GM19328 (cell line): Measurements from ENCODE around the gene XKR7.
"Not testable (repeated sequence)": the region's sequence is repeated elsewhere in the genome, so short reads cannot be mapped to it uniquely, and the experiment has no call there.

Source experiments
- ATAC-seq: cut with Tn5 transposase; IDR thresholded peaks from one replicate; pipeline ENCODE4 v1.9.1; 2021; ENCODE audit warnings: mild to moderate bottlenecking, moderate library complexity; ENCODE audit not compliant: unreplicated experiment

The XKR7 gene

DNA sequence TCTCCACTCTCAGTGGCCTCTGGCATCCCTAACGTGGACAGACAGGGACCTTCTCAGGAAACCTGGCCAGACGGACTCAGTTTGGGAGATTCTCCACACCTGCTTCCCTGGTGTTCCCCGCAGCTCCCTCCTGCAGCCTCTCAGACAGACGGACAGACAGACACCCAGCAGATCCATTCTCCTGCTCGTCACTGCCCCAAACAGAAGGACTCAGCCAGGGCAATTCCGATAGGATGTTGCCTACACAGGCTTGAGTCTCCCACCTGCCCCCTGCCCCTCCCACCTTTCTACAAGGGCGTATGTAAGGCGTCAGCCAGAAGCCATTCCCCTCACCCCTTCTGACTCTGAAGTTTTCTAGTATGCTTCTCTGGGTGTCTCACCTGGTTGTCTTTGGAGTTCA, 42.7 kb downstream of the XKR7 start:
- no peak for ATAC-seq

- no peak for ATAC-seq
These were observed 44.3 kb downstream of the XKR7 start for GRCh38 chr20:32012159-32012688.

- no peak for ATAC-seq
These were observed 45.4 kb downstream of the XKR7 start for GRCh38 chr20:32013326-32013725.

DNA sequence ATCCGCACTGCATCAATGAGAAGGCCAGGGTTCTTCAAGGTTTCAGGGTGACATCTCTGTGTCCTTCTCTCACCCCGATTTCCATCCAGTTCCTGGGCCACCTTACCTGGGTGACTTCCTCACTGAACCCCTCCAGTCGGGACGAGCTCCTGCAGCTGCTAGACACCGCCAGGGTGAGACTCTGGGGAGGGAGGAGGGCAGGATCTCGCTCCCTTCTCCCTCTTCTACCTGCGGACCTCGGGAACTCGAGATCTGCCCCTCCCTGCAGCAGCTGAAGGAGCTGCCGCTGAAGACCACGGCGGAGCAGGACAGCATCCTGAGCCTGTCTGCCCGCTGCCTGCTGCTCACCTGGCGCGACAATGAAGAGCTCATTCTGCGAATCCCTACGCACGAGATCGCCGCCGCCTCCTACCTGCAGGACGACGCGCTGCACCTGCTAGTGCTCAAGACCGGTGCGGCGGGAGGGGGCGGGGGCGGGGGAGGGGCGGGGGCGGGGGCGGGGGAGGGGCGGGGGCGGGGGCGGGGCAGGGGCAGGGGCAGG, 49.8 kb downstream of the XKR7 start:
- ATAC-seq = no peak

DNA sequence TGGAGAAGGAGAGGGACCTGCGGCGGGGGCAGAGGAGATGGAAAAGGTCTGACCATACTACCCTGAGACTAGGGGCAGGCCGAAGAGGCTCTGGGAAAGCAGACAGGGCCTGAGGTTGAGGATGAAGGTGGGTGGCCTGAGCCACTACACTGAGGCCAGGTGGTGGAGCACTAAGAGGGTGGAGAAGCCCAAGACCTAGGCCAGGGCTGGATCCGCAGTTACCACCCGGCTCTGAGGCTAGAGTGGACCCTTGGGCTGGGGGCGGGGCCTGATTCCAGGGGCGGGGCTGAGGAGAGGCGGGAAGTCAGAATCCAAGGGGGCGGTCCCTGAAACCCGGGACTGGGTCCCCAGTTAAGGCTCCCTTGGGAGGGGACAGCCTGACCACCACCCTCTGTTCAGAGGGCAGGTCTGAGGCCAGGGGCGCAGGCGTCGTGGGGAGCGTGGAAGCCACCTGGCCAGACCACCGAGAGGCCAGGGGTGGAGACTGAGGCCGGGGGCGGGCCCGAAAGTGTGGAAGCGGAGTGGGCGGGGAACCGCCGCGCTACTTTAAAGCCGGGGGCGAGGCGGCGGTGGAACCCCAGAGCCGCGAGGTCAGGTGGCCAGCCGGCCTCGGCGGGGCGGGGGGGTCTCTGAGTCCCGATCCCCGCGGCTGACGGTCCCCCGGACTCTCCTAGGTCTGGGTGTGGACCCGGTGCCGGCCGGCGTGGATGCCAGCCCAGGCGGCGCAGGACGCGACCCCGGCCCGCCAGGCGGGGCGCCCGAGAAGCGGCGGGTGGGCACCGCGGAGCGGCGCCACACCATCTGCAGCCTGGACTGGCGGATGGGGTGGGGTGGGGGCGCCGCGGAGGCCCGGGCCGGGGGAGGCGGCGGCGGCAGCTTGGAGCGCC, 50.6 kb downstream of the XKR7 start:
- ATAC-seq = no peak

- ATAC-seq = no peak
These were observed 51.2 kb downstream of the XKR7 start for GRCh38 chr20:32019156-32019510.

- no peak for ATAC-seq
These were observed 51.9 kb downstream of the XKR7 start for GRCh38 chr20:32019563-32020463.

GRCh38 chr20:32021091-32021490, 53.1 kb downstream of the XKR7 start:
- no peak for ATAC-seq

DNA sequence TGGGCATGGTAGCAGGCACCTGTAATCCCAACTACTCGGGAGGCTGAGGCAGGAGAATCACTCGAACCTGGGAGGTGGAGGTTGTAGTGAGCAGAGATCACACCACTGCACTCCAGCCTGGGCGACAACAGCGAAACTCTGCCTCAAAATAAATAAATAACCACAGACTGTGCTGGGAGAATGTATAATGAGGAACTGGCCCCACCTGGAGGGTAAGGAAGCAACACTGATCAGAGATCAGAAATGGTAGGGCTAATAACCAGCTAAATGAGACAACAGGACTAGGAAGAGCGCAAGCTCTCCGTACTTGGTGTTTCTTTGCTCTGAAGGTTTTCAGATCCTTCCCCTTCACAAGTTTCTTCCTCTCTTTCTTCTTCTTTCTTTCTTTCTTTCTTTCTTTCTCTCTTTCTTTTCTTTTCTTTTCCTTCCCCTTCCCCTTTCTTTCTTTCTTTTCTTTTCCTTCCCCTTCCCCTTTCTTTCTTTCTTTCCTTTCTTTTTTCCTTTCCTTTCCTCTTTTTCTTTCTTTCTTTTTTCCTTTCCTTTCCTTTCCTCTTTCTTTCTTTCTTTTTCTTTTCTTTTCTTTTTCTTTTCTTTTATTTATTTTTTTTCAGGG, 56.8 kb downstream of the XKR7 start:
- no peak for ATAC-seq

GRCh38 chr20:32027643-32028042, 59.7 kb downstream of the XKR7 start:
- ATAC-seq = no peak

DNA sequence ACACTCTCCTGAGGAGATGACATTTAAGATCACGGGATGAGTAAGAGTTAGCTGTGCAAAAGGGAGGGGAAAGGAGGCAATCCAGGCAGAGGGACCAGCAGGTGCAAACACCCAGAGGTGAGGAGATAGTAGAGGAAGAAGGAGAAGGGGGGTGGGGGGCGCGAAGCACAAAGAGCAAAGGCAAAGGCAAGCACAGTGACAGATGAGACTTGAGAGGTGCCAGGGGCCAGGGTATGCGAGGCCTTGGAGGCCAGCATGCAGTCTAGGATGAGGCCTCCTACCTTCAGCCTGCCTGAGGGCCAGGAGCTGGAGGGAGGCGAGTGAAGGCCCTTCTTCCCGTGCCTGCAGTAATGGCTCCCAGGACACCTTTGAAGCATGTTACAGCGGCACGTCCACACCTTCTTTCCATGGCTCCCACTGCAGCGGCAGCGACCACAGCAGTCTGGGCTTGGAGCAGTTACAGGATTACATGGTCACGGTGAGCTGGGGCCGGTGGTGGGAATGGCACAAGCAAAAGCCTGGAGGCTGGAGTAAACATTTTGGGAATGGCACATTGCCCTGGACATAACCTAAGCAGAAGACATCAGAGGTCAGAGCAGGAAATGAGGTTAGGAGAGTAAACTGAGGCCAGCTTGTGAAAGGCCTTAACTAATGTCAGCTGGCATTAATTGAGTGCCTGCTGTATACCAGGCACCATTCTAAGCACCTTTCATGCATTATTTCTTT, 60.9 kb downstream of the XKR7 start:
- ATAC-seq = no peak

DNA sequence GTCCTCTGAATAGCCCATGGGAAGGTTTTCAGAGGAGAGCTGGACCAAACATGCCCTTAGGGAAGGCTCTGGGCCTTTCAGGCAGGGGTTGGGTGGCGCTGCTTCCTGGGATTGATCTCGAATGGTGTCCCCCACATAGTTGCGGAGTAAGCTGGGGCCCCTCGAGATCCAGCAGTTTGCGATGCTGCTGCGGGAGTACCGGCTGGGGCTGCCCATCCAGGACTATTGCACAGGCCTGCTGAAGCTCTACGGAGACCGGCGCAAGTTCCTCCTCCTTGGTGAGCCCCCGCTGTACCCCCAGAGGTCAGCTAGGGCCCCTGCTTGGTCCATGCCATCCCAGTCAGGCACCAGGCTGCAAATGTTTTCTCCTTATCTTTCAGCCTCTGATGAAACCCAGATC, 61.6 kb downstream of the XKR7 start:
- no peak for ATAC-seq

GRCh38 chr20:32031007-32031958, 63.3 kb downstream of the XKR7 start:
- ATAC-seq = no peak

DNA sequence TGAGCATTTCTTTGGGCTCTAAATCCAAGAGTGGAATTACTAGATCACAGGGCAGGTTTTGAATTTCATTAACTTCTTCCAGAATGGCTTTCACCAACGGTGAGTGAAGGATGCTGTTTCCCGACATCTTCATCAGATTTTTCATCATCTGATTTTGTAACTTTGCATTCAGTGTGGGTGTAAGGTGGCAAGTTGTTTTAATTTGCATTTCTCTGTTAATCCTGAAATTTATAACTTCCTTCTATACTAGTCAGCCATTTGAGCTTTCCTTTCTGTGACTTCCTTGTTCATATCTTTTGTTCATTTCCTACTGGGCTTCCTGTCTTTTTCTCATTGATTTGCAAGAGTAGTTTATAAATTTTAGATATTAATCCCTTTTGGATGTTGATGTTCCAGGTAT, 65.4 kb downstream of the XKR7 start:
- ATAC-seq = no peak

- ATAC-seq = not testable (repeated sequence)
These were observed 65.8 kb downstream of the XKR7 start for GRCh38 chr20:32033721-32034120.

DNA sequence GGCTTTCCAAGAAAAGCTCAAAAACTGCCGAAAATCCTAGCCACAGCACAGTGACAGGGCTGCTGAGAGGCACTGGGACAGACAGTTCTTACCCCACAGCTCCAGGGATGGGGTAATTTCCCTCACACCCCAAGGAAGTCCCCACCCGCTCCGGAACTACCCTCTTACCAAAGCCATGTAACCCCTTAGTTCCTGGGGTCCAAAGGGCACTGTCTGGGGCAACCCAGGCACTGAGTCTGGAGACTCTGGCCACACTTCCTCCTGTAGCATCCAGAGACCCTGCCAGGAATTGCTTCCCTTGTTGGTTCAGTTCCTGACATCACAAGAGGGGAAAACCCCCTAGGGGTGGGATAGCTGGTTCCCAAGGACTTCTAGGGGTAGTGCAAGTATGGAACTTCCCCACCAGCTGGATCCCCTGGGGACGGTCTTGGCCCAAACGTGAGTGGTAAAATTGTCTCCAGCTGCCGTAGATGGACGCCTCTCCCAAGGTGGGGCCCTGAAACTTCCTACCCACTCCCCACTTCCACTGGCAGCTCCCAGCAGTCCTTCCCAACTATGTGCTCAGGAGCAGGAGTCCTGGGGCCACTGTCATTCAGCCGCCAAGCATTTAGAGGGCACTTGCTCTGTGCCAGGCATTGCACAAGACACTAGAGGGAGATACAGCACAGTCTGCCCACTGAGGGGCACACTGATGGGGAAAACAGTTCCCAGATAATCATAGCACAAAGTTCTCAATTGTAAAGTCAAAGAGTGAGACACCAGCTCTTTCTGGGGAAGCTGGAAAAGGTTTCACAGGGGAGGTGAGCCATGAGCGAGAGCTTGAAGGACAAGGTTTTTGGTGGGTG, 66.9 kb downstream of the XKR7 start:
- no peak for ATAC-seq

- ATAC-seq = no peak
These were observed 67.5 kb downstream of the XKR7 start for GRCh38 chr20:32035426-32035779.

DNA sequence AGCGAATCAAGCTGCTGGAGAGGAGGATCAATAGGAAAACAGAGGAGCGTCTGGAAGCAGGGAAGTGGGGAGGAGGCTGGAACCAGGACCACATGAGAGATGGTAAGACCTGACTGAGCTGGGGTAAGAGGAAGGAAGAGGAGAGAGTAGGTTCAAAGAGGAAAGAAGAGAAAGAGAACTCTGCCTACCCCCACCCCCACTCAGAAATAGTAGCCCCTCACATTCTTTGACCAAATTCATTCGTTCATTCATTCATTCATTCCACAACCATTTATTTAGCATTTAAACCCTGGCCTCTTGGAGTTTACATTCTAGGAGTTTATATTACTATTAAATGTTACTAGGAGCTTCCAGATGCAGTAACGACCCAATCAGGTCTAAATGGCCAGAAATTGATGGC, 68.3 kb downstream of the XKR7 start:
- ATAC-seq = no peak
